NB4 (cell line): ENCODE measurements around the gene CASP5.
A peak's percentile ranks its signal among the peaks of the same experiment; 100 is the strongest.

Experiments
- DNase-seq: peaks from one replicate; pipeline ENCODE4 v3.0.0; 2010; ENCODE audit warnings: low read depth
- H3K4me3 ChIP-seq: one replicate; pipeline ENCODE4 v1.5.1; 2011; ENCODE audit warnings: mild to moderate bottlenecking, low read depth, low read length, moderate library complexity
- MYC ChIP-seq: IDR thresholded peaks from 2 replicates; pipeline ENCODE4 v1.6.1; 2011; ENCODE audit warnings: low read depth, low read length
- POLR2A ChIP-seq: IDR thresholded peaks from 2 replicates; pipeline ENCODE4 v1.6.1; 2011; ENCODE audit warnings: mild to moderate bottlenecking; ENCODE audit not compliant: insufficient read length; ENCODE audit errors: extremely low read depth
- TF ChIP-seq, protein P1 (sequence below): IDR thresholded peaks from 2 replicates; pipeline ENCODE4 v1.6.1; 2011; ENCODE audit warnings: low read depth, low read length
- TF ChIP-seq, protein P2 (sequence below): IDR thresholded peaks from one replicate; pipeline ENCODE4 v1.5.1; 2012; ENCODE audit warnings: low read depth, low read length

The CASP5 gene

DNA sequence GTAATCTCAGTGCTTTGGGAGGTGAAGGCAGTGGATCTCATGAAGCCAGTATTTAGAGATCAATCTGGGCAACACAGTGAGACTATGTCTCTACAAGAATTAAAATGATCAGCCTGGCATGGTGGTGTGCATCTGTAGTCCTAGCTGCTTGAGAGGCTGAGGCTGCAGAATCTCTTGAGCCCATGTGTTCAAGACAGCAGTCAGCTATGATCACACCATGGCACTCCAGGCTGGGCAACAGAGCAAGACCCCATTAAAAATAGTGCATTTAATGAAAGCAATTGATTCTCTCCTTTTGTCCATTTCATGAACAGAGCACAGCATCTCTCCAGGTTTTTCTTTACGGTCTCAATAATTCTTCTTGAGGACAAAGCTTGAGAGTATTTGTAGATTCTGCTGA lies 33.5 kb upstream of the CASP5 start:
- H3K4me3 ChIP-seq: no peak overlapping the region
- TF ChIP-seq, protein P1, sequence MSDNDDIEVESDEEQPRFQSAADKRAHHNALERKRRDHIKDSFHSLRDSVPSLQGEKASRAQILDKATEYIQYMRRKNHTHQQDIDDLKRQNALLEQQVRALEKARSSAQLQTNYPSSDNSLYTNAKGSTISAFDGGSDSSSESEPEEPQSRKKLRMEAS: no peak
- TF ChIP-seq MYC: no peak
- no peak for TF ChIP-seq POLR2A
- TF ChIP-seq, protein P2, sequence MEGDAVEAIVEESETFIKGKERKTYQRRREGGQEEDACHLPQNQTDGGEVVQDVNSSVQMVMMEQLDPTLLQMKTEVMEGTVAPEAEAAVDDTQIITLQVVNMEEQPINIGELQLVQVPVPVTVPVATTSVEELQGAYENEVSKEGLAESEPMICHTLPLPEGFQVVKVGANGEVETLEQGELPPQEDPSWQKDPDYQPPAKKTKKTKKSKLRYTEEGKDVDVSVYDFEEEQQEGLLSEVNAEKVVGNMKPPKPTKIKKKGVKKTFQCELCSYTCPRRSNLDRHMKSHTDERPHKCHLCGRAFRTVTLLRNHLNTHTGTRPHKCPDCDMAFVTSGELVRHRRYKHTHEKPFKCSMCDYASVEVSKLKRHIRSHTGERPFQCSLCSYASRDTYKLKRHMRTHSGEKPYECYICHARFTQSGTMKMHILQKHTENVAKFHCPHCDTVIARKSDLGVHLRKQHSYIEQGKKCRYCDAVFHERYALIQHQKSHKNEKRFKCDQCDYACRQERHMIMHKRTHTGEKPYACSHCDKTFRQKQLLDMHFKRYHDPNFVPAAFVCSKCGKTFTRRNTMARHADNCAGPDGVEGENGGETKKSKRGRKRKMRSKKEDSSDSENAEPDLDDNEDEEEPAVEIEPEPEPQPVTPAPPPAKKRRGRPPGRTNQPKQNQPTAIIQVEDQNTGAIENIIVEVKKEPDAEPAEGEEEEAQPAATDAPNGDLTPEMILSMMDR: no peak
- DNase-seq: no peak

DNA sequence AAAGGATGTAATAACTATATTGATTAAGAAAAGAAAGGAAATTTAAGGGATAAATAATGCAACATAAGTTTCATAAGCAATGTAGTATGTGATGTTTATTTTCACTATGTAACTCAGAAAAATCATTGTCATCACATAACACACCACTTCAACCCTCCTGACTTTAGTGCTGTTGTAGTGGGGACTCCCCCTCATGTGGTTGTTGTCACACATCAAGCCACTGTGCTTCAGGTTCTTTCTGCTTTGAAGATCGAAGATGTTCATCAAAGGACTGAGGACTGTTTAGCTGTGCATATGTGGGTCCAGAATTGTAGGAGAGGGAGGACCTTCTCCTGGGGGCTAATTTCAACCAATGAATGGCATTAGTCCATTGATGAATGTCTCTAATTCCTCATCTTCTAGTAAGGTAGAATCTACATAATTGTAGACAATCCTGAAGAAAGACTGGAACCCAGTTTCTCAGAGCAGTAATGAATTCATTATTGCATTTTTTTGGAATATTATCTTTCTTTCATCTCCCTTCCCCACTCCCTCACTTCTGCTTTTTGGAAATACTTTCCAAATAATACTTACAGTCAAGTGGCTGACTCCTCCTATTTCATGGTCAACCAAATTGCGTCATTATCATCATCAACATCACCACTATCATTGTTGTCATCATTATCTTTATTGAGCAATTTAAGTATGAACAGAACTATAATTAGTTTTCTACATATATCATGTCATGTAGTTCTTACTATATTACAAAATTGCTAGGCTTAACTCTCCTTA lies 31.9 kb upstream of the CASP5 start:
- TF ChIP-seq, protein P2: no peak
- TF ChIP-seq POLR2A (no peak), MYC (no peak)
- TF ChIP-seq, protein P1: no peak
- no peak overlapping the region for H3K4me3 ChIP-seq
- peak; percentile 16 for DNase-seq

DNA sequence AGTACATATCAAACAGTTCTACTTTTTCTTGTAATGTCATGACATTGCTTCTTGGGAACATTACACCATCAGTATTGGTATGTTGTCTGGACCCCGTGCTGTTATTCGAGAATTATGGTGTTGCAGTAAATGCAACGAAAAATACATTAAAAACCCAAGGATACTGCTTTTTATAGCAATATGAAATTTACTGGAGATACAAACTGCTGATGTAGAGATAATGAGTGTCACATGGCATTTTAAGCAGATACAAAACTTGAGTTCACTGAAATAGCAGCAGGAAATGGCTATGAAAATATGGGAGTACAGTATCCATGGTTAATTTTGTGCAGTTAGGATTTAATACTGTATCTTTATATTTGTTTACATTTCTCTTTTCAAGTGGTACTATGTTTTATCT lies 29.5 kb upstream of the CASP5 start:
- no peak for DNase-seq
- no peak overlapping the region for H3K4me3 ChIP-seq
- TF ChIP-seq, protein P1: no peak
- TF ChIP-seq, protein P2: no peak
- TF ChIP-seq POLR2A: no peak
- TF ChIP-seq MYC: no peak

DNA sequence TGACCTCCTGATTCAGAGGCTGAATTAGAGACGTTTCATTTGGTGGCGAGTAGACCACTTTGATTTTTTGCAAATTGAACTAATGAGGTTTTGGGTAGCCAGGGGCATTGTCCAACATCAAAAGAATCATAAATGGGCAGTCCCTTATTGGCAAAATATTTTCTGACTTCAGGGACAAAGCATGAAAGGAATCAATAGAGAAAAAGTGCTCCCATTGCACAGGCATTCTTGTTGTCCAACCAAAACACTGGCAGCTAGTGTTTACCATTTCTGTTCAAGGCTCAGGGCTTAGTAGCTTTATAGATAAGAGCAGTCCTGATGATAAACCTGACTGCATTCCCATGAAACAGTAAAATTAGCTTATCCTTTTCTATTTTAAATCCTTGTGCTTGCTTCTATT lies 28.6 kb upstream of the CASP5 start:
- TF ChIP-seq, protein P2: no peak
- TF ChIP-seq POLR2A (no peak), MYC (no peak)
- TF ChIP-seq, protein P1: no peak
- DNase-seq: no peak
- no peak overlapping the region for H3K4me3 ChIP-seq

DNA sequence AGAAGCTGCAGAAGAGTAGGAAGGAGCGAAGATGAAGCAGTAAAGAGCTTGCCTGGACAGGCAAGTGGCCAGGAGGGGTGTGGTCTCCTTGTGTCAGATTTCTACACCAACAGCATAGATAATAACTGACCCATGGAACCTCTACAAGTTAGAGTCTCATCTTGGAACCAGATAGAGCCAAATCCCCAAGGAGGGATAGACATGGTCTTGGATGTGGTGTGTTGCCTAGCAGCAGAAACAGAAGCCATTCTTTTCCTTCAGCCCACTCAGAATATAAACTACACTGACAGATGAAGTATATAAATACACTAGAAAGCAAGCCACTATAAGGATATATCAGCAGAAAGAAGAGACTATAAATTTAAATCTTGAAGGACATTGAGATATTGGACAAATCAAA lies 26.5 kb upstream of the CASP5 start:
- TF ChIP-seq MYC: no peak
- TF ChIP-seq, protein P1: no peak
- no peak for TF ChIP-seq POLR2A
- TF ChIP-seq, protein P2: no peak
- H3K4me3 ChIP-seq: no peak overlapping the region
- no peak for DNase-seq
